A549 (cell line): ENCODE data around the gene LYPD6B.

Experiments used
- MAX ChIP-seq: IDR thresholded peaks from 2 replicates; pipeline ENCODE4 v1.6.1; 2012
- POLR2A ChIP-seq: IDR thresholded peaks from 2 replicates; pipeline ENCODE4 v1.6.1; 2012; ENCODE audit warnings: mild to moderate bottlenecking, low read length
- RAD21 ChIP-seq, 2 experiments: fragments of >200 bp in 1 of 2; sonication (Bioruptor Twin) in 1 of 2; formaldehyde crosslinking in 1 of 2; IDR thresholded peaks in 1 of 2; conservative IDR thresholded peaks in 1 of 2; 2 replicates in 1 of 2; 3 replicates in 1 of 2; pipeline ENCODE4 v1.6.1; 2012 to 2018; ENCODE audit warnings: inconsistent platforms in 1 of 2
- RCOR1 ChIP-seq: fragments of 150-350 bp; IDR thresholded peaks from 2 replicates; pipeline ENCODE4 v1.6.1; 2014; ENCODE audit warnings: antibody characterized with exemption, low read length, low read depth
- RFX5 ChIP-seq: fragments of 450-650 bp; IDR thresholded peaks from 2 replicates; pipeline ENCODE4 v1.7.1; 2014; ENCODE audit warnings: antibody characterized with exemption, mild to moderate bottlenecking, moderate library complexity

DNA sequence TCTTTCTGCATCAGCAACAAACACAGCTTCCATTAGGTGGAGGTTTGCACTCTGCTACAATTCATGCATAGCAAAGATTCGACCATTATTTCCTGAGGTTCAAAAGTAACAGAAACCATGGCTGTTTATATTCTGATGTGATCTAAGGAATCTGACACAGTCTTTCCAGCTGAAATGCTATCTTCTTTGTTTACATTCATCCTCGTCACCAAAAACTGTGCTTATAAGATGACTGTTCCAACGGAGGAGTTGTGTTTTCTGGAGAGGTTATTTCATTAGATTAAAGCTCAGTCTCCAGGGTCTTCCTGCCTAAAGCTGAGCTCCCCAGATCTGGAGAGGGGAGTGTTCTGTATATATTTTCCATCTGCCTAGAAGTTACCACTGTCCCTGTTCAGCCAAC is 45.1 kb upstream of the LYPD6B start:
- TF ChIP-seq RCOR1: no peak
- TF ChIP-seq POLR2A: no peak
- TF ChIP-seq MAX: no peak
- no peak for TF ChIP-seq RFX5
- no peak for TF ChIP-seq RAD21 (conservative IDR thresholded peaks at IDR 0.05 in 1 of 2, IDR thresholded peaks at IDR 0.05 in 1 of 2)
